ENCODE measurements around the gene COMT.
A peak's percentile ranks its signal among the peaks of the same experiment; 100 is the strongest.

Gene COMT

DNA sequence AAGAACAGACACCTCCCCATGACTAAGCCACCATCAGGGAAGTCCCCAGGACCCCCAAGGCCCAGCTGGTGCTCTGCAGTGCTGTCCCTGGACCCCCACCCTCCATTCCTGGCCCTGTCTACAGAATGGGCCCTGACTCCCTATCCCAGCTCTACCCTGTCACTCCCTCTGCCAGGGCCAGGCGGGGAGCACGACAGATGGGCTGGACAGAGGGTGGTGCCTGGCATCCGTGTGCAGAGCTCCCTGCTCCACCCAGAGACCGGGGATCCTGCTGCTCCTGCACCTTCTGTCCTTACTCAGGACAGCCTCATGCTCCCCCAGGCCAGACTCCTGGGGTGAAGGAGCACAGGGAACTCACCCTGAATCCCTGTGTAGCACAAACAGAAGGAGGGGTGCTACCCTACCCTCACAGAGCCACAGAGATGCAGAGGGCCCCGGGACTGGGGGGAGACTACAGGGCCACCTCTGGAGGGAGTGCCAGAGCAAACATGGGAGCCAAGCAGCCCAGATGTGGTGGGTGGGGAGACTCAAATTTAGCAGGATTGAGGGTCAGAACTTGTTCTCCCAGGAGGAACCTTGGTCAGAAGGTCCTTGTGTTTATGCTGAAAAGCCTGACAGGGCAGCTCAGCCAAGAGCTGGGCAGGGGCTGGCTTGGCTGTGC lies 73.1 kb downstream of the COMT start:
- DNase-seq: no peak

DNA sequence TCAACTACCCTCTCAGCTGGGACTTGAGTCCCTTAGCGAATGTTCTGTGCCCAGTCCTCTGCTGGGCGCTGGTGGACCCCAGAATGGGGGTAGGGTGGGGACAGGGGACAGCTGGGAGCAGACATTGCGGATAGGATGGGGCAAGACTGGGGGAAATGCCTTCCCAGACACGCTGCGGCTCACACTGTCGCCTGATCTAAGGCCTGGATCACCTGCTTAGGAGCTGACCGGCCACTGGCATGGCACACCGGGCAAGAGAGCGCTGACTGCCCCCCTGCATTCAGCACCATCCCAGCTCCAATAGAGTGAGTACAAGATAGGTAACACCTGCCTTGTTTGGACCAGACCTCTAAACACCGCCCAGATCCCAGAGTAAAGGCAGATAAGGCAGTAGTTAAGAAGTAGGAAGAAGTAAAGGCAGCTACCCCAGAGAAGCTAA lies 73.6 kb downstream of the COMT start:
- DNase-seq: no peak

DNA sequence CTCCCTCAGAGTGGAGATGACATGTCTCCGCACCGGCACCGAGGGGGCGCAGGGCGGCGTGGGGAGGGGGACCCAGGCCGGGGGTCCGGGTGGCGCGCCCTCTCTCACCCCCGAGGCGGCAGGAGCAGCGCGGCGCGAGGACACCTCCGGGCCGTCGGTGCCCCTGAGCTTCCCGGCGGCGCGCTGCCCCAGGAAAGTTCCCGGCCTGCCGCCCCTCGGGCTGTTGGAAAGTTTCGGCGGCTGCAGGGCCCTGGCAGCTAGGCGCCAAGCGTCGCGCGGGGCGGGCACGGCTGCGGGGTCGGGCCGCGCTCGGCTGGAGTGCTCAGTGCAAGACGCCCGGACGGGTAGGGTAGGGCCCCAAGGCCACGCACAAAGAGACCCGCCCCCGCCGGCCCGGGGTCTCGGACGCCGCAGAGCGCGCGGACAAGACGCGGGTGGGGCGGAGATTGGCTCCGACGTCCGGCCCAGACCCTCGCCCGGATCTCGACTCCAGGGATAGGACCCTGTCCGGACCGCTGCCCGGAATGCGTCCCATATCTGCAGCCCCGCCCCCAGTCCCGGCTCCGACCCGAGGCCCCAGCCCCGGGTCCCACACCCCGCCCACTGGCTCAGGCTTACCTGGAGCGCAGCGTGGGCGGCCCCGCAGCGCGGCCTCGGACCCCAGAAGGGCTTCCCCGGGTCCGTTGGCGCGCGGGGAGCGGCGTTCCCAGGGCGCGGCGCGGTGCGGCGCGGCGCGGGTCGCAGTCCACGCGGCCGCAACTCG lies 74.6 kb downstream of the COMT start:
- peak; percentile 17 for DNase-seq

DNA sequence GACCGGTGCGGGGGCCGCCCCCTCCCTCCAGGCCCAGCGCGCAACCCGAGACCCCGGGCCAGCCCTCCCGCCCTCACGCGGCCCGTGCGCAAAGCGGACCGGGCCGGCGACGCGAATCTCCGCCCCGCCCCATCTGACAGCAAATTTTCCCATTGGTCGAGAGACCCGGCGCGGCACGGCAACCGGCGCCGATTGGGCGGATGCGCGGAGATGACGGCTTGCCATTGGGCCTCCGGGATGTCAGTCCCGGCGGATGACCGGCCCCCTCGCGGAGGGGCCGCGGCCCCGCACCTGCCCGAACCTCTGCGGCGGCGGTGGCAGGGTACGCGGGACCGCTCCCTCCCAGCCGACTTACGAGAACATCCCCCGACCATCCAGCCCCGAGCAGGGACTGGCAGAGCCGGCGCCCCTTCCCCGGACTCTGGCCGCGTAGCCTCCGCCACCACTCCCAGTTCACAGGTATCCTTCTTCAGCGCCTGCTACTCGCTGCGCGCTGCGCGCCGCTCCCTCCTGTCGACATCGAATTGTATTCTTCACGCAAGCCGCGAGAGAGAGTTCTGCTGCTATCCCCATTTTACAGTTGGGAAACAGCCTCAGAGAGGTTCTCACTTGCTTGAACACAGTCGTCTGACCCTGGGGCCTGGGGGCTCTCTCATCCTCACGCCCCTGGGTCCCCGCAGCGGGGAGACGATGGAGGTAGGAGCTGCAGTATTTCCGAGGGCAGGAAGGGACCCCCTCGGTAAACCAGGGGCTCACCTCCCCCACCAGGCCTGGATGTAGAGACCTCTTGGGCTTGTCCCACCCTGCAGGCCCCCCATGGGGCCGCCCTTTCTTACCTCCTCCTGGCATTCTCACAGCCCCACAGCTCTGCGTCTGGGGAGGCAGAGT lies 75.4 kb downstream of the COMT start, which contains the start of gene ARVCF:
ARVCF (minus strand) TSS at position 90 of the 888 bp plus-strand sequence. CDS start 26,029 bp downstream, outside the sequence.
- peak; percentile 93 for DNase-seq

DNA sequence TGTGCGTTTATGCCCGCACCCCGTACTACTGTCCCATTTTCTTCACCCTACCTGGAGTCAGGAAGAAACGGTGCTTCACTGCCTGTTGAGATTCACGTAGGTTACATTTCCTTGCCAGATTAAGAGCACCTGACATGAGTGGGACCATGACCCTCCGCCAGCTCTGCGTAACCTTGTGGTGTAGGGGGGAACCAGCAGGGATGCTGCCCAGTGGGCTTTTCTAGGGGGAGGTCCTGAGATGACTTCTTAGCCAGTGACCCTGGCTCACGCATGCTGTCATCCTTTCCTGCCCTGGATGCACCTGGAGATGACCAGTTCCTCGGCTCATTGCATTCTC lies 76.0 kb downstream of the COMT start:
- no peak for DNase-seq

DNA sequence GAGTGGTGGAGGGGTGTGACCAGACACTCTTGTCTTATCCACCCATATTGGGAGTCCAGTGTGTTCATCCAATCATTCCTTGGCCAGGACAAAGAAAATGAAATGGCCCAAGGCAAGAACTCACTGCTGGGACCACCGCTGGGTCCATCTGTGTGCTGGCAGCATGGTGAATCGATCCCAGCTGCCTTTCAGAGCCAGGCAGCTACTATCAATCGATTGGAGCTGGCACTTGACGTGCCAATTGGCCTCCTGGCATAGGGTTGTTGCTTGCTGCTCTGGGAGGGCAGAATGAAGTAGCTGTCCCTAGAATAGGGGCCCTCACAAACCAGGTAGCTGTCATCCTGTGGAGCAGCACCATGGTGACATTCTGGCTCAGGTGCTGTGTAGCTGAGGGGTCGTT lies 76.4 kb downstream of the COMT start:
- DNase-seq: no peak

Measured in stimulated activated CD4-positive, alpha-beta T cell treated with anti-CD3 and anti-CD28 coated beads, Interleukin-4, amount 100 ng/mL, for 24 hours (primary cell).